Measurements from ENCODE around the gene MBOAT2.
"Not testable (repeated sequence)": the region's sequence is repeated elsewhere in the genome, so short reads cannot be mapped to it uniquely, and the experiment has no call there.

MBOAT2 gene

DNA sequence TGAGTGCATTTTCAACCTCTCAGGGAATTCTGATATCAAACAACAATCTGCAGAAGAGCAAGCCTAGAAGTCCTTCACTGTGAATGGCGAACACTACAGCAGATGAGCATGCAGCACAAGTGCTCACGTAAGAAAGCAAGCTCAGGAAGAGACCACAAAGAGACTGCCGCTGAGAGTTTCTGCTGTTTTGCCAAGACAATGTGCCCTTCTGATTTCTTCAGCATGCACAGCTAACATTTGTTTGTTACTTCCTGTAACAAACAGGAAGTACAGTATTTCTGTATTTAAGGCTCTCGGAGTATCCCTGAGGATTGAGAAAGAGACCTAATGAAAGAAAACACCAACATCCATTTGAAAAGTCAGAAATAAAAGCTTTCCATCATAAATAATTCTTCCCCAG is 45.9 kb downstream of the MBOAT2 start:
- no peak for DNase-seq (ENCODE audit: low read depth in 2 of 2)

DNA sequence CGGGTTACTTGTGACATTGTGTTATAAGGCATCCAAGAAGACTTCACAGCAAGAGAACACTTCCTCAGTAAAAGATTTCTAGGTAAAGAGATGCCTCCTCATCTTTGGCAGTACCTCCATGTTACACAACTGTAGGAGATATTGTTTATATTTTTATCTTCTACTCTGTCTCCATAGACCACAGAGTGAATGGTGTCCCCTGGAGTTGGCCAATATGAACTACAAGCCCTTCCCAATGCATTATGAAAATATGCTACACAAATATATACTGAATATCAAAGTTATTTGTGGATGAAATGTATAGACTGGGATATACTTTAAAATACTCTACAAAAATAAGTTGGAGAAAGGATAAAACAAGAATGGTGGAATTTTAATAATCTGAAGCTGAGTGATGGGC is 46.7 kb downstream of the MBOAT2 start:
- DNase-seq (ENCODE audit: low read depth in 2 of 2), result no peak

DNA sequence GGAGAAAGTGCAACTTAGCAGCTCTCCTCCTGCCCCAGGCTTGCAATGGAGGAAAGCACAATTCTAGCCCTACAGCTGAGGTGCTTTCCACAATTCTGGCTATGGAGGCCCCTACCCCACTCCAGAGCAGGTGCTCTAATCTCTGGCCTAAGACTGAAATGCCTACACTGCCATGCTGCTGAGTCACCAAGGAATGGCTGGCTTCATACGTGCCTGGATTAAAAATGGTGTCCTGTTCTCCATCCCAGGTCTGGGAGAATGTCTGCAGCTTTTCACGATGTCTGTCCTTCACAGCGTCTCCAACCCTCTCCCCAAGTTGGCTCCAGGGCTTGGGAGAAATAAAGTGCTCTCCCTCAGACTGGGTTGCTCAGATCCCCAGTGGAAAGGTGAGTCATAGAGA is 48.5 kb downstream of the MBOAT2 start:
- DNase-seq (ENCODE audit: low read depth in 2 of 2), result no peak

DNA sequence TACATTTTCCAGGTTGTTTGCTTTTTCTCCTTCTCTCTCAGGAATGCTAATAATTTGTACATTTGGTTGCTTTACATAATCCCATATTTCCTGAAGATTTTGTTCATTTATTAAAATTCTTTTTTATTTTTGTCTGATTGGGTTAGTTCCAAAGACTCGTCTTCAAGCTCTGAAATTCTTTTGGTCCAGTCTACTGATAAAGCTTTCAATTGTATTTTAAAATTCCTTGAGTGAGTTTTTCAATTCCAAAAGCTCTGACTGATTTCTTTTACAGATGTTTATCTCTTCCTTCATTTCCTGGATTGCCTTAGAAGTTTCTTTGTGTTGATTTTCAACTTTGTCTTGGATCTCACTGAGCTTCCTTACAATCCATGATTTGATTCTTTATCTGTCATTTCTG is 50.0 kb downstream of the MBOAT2 start:
- DNase-seq (ENCODE audit: low read depth in 2 of 2), result no peak

DNA sequence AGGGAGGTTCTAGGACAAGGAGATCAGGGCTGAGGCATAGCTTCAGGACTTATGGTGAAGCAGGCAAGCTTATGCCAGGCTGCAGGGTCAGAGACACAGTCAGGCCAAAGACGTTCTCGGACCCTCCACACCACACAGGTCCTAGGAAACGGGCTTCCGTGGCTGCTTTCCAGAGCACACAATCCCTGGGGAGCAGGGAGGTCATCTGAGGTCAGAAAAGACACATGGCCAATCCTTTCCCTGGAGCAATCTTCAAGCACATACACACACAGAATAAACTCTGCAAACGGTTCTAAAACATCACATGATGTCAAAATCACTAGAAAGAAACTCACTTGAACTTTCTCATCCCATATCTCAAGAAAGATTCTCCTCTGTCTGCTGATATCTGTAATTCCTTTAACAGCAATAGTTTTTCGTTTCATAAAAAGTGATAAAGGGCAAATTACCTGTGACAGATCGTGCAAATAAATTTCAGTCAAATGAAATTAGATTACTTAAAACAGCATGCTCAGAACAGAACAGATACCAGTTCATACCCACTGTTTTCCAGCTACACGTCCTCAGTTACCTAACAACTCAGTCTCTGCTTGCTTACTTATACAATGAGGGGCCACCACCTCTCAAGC is 63.9 kb downstream of the MBOAT2 start:
- no peak for DNase-seq (ENCODE audit: low read depth in 2 of 2)

DNA sequence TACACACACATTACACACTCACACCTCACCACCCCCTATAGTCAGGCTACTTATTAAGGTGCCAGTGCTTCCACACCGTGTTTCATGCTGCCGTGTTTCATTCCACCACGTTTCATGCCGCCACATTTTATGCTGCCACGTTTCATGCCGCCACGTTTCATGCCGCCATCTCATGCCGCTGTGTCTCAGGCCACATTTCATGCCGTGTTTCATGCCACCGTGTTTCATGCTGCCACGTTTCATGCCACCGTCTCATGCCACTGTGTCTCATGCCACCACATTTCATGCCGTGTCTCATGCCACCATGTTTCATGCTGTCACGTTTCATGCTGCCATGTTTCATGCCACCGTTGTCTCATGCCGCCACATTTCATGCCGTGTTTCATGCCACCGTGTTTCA is 65.1 kb downstream of the MBOAT2 start:
- no peak for DNase-seq (ENCODE audit: low read depth in 2 of 2)

DNA sequence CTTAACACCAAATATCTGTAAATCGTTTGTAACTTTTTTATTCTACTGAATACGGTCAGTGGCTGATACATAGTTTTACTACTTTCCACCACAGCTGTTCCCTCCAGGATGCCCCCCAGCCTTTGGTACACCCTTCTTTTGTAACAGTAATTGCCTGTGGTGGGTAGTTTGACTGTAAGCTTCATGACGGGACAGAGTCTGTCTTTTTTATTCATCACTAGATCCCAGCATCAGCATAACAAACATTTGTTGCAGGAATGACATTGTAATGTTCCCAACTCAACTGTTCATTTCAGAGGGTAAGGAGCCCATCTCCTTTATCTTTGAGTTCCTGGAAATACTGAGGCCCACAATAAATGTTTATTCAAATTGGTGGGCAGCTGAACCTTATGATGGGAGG is 67.5 kb downstream of the MBOAT2 start:
- no peak for DNase-seq (ENCODE audit: low read depth in 2 of 2)

DNA sequence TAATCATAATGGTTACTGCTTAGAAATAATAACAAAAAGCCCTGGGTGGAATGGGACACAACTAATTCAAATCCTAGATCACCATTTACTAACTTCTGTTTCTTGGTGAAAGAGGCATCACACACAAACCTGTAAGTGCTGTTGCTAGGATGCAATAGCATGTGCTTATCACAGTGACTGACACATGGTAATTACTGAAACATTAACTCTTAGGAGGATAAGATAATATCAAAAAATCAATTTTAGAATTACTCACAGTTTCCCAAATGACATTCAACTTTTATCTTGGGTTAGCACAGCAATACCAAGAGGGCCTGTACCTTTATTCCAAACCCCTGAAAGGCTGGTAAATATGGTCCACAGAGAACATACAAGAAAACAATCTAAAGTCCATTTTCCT is 69.1 kb downstream of the MBOAT2 start:
- no peak for DNase-seq (ENCODE audit: low read depth in 2 of 2)

DNA sequence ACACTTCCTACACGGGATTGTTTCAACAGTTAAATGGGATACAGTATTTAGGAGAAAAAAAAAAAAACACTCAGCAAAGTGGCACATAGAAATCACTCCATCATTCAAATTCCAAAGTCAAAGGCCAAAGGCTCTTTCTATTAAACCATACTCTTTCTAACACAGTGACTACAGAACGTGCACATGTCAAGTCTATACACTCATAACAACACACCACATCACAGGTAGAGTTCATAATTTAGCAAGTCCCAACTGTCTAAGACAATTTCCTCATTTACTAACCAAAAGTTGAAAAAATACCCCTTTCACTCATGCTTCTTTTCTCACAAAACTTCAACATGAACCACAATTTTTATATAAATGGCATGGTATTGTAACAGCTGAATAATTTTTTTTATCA is 70.8 kb downstream of the MBOAT2 start:
- no peak for DNase-seq (ENCODE audit: low read depth in 2 of 2)

DNA sequence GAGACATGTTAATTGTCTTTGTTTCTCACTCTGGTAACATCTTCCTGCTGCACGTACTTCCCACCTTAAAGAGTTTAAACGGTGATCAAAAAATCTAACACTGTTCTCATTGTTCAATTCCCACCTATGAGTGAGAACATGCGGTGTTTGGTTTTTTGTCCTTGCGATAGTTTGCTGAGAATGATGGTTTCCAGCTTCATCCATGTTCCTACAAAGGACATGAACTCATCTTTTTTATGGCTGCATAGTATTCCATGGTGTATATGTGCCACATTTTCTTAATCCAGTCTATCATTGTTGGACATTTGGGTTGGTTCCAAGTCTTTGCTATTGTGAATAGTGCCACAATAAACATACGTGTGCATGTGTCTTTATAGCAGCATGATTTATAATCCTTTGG is 73.3 kb downstream of the MBOAT2 start:
- not testable (repeated sequence) for DNase-seq (ENCODE audit: low read depth in 2 of 2)

DNA sequence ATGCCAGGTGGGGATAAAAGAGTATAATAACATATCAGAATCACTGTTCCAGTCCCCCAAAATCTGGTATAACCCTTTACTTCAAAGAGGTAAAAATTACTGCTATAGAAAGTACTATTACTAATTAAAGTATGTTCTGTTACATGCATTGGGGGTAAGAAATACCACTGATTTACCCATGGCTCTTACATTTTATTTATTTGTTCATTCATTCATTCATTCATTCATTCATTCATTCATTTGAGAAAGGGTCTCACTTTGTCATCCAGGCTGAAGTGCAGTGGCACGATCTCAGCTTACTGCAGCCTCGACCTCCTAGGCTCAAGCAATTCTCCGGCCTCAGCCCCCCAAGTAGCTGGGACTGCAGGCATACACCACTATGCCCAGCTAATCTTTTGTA is 74.4 kb downstream of the MBOAT2 start:
- no peak for DNase-seq (ENCODE audit: low read depth in 2 of 2)

DNA sequence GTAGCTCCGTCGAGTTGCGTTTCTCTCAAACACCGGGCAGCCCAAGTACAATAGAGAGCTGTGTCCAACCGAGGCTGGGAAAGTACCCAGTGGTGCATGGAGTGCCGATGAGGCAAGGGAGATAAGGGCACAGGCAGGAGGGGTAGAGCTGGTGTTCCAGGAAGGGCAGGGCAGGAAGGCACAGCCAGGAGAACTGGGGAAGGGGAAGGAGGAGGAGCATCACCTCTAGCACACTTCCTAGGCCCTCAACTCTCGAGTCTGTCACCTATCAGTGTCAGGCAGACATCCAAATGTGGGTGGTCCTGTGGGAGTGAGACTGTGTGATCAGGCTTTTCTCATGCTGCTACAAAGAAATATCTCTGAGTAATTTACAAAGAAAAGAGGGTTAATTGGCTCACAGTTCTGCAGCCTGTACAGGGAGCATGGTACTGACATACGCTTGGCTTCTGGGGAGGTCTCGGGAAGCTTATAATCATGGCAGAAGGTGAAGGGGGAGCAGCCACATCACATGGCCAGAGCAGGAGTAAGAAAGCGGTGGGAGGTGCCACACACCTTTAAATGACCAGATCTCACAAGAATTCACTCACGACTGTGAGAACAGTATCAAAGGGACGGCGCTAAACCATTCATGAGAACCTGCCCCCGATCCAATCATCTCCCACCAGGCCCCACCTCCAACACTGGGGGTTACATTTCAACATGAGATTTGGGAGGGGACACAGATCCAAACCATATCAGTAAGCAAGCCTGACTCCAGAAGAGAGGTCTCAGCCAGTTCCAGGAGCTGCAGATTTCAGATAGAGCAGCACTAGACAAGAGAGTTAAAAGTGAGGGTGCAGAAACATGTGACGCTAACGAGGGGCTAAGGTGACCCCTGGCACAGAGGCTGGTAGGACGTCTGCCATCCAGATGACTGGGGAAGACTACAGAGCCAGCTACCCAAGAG is 75.7 kb downstream of the MBOAT2 start:
- no peak for DNase-seq (ENCODE audit: low read depth in 2 of 2)

DNA sequence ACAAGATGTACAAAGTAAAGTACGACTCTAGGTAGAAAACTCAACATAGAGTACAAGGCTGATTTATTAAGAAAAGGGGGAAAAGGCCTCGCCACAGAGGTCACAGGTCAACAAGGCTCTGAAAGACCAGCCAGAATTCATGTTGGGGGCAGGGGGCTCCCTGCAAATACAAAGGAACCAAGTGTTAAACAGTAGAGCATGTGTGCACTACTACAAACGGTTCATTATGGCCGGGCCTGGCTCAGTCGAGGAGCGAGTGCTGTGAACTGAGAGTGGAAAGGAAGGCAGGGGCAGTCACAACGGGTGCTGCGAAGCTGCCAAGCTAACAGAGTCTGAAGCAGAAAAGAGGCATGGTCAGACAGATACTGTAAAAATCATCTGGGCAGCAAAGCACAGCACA is 77.1 kb downstream of the MBOAT2 start:
- DNase-seq (ENCODE audit: low read depth in 2 of 2), result no peak

DNA sequence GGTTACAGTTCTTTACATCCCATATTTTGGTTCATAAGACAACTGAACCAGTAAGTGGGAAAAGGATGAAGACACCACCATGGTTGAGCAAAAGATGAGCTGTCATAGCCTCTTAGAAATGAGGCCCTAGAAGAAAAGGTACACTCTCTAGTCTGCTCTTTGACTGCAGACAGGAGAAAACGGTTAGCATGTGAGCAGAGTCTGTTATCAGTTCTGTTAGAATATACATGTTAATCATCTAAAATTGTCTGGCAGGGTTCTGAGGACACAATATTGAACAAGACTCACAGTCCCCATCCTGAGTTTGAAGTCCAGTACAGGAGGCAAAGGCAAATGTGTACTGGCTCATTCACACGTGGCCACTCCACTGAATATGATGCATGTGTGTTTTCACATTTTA is 78.1 kb downstream of the MBOAT2 start:
- no peak for DNase-seq (ENCODE audit: low read depth in 2 of 2)

DNA sequence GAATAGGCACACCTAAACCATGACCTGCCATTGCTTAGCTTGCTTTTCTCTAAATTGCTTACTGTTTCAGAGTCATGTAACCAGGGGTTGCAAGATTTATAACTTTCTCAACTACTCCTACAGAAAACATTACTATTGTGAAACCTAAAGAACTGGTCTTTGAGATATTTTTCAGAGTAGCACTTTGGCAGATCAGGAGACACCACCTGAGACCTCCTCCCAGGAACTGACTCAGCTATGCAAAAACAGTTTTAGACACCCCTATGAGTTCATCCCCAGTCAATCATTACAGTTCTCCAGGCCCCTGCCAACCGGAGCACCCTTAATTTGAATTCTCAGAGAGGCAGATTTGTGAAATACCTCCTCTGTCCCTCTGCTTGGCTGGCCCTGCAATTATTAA is 80.3 kb downstream of the MBOAT2 start:
- no peak for DNase-seq (ENCODE audit: low read depth in 2 of 2)

DNA sequence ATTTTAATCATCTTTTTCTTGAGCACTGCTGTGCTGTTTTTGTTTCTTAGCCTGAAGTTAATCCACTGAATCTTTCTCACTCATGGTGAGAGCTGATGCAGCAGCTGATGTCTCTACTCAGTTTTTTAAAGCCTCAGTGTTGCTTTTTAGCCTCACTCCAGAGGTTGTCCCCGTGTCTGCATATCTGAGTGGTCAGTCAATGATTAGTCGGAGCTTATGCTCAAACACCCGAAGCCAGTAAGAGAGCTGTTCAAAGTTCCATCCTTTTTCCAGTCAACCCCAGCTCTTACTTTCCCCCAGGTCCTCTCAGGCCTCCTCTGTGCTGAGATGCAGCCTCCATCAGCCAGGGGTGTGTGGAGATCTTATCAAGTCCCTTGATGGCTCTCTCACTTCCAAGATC is 81.1 kb downstream of the MBOAT2 start:
- no peak for DNase-seq (ENCODE audit: low read depth in 2 of 2)

DNA sequence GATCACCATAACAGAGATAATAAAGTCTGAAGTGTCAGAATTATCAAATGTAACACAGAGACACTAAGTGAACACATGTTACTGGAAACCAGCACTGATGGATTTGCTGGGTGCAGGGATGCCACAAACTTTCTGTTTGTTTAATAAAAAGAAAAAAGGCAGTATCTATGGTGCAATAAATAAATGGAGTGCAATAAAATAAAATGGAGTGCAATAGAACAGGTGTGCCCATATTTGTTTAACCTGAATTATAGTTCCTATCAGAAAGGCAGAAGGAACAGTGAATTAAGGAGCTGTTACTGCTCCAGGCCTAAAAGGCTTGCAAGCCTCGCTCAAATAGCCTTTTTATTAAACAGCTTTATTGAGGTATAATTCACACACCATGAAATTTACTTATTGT is 85.1 kb downstream of the MBOAT2 start:
- DNase-seq (ENCODE audit: low read depth in 2 of 2), result no peak

DNA sequence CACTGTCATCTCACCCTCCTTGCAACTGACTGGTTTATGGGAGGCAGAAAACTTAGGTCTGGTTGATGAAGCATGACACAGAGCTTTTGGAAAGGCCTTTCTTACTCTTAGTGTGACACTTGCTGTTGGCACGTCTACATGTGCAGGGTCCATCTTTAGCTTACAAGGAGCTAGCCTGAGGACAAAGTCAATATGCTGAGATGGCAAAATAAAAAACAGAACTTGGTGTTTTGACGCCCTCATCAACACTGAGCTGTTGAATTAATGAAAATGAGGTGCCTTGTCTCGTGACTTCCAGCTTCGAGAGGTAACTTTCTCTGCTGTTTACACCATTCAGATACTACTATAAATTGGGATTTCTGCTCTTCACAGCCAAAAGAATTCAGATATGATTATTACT is 87.5 kb downstream of the MBOAT2 start:
- no peak for DNase-seq (ENCODE audit: low read depth in 2 of 2)

DNA sequence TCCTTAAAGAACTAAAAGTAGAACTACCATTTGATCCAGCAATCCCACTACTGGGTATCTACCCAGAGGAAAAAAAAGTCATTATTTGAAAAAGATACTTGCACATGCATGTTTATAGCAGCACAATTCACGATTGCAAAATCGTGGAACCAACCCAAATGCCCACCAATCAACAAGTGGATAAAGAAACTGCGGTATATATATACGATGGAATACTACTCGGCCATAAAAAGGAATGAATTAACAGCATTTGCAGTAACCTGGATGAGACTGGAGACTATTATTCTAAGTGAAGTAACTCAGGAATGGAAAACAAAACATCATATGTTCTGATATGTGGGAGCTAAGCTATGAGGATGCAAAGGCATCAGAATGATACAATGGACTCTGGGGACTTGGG is 89.7 kb downstream of the MBOAT2 start:
- DNase-seq (ENCODE audit: low read depth in 2 of 2), result not testable (repeated sequence)

DNA sequence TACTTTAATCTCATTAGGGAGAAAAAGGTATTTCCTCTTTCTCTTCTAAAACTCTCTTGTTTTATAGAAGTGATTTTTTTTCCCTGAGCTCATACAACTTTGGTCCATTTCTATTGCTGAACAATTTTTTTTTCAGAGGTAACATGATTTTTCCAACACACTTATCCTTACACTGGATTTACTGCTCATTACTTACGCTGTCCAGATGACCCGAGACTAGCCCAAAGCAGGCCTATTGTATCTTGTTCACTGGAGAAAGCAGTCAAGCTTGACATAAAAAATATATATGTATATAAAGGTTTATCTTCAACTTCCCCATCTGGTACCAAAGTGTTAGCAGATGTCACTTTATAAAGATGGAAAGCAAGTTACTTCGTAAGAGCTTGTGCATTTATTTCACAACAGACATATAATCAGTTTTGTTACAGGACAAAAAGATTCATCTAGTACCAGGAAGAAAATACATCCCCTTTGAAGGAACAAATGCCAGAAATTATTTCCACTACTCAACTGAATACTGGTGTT is 95.7 kb downstream of the MBOAT2 start:
- DNase-seq (ENCODE audit: low read depth in 2 of 2), result no peak

DNA sequence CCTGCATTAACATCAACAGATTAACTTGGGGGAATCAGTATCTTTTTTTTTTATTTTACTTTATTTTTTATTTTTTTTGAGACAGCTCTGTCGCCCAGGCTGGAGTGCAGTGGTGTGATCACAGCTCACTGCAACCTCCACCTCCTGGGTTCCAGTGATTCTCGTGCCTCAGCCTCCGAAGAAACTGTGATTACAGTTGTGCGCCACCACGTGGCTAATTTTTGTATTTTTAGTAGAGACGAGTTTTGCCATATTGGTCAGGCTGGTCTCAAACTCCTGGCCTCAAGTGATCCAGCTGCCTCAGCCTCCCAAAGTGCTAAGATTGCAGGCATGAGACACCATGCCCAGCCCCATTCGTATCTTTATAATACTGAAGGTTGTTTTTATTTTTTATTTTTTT is 99.6 kb downstream of the MBOAT2 start:
- not testable (repeated sequence) for DNase-seq (ENCODE audit: low read depth in 2 of 2)

DNA sequence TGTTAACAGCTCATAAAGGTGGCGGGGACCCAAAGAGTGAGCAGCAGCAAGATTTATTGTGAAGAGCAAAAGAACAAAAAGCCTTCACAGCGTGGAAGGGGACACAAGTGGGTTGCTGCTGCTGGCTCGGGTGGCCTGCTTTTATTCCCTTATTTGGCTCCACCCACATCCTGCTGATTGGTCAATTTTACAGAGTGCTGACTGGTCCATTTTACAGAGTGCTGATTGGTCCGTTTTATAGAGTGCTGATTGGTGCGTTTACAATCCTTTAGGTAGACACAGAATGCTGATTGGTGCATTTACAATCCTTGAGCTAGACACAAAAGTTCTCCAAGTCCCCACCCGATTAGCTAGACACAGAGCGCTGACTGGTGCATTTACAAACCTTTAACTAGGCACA is 100.7 kb downstream of the MBOAT2 start:
- DNase-seq (ENCODE audit: low read depth in 2 of 2), result not testable (repeated sequence)

DNA sequence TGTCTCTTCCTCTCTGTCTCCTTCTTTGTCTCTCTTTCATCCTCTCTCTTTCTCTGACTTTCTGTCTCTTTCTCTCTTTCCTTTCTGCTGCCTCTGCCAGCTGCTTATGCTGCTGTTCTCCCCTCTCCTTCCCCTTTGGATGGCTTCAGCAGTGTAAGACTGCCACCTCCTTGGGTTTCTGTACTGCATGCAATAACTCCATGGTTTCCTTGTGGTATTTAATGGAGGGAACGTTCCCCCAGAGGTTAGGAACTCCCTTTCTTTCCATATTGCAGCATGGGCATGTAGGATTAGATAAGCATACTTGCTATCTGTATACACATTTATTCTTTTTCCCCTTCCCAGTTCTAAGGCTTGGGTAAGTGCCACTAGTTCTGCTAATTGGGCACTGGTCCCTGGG is 106.3 kb downstream of the MBOAT2 start:
- not testable (repeated sequence) for DNase-seq (ENCODE audit: low read depth in 2 of 2)

Measured in stimulated activated CD4-positive, alpha-beta T cell treated with anti-CD3 and anti-CD28 coated beads, Interleukin-1b, Interleukin-23, amount 100 ng/mL, for 1 hour (primary cell).